A673 (cell line): ENCODE measurements around the gene CLEC4D.

ENCODE experiments used
- EZH2 ChIP-seq: fragments of 200-600 bp; sonication (generic); IDR thresholded peaks from 2 replicates; pipeline ENCODE4 v1.6.1; 2017; ENCODE audit warnings: borderline replicate concordance, low read depth, mild to moderate bottlenecking, mixed read lengths, antibody characterized with exemption, low read length; ENCODE audit not compliant: poor library complexity, severe bottlenecking
- TF ChIP-seq, protein P1 (sequence below): fragments of 300-800, 200-600 bp; sonication (generic); conservative IDR thresholded peaks from 2 replicates; pipeline ENCODE4 v1.5.1; 2017; ENCODE audit warnings: low read depth, mild to moderate bottlenecking, antibody characterized with exemption, low read length, moderate library complexity, mixed read lengths

DNA sequence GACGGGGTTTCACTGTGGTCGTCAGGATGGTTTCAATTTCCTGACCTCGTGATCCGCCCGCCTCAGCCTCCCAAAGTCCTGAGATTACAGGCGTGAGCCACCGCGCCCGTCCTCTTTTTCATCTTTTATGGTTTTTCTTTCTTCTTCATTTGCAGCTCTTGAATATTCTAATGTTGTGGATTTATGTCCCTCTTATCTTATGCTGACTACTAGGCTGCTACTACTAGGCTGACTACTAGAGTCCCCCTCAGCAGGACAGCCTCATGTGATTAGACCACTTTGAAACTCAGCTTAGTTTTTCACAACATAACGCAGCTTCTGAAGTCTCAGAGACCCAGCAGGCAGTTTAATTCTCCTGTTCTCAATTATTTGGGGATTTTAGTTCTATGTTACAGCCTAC lies 28.3 kb downstream of the CLEC4D start:
- TF ChIP-seq, protein P1, sequence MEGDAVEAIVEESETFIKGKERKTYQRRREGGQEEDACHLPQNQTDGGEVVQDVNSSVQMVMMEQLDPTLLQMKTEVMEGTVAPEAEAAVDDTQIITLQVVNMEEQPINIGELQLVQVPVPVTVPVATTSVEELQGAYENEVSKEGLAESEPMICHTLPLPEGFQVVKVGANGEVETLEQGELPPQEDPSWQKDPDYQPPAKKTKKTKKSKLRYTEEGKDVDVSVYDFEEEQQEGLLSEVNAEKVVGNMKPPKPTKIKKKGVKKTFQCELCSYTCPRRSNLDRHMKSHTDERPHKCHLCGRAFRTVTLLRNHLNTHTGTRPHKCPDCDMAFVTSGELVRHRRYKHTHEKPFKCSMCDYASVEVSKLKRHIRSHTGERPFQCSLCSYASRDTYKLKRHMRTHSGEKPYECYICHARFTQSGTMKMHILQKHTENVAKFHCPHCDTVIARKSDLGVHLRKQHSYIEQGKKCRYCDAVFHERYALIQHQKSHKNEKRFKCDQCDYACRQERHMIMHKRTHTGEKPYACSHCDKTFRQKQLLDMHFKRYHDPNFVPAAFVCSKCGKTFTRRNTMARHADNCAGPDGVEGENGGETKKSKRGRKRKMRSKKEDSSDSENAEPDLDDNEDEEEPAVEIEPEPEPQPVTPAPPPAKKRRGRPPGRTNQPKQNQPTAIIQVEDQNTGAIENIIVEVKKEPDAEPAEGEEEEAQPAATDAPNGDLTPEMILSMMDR: no peak
- no peak for TF ChIP-seq EZH2
